ENCODE results near the gene USP37.

The USP37 gene

GRCh38 chr2:218405746-218406208, 162.4 kb downstream of the USP37 start:
- H3K27me3 ChIP-seq (ENCODE audit: insufficient read depth, poor library complexity, severe bottlenecking) = no peaks in the 10 kb centered on the region
- peak in 1 of 2 experiments; percentile 33 for DNase-seq (ENCODE audit: low read depth in 1 of 2, low spot score in 1 of 2)
- TF ChIP-seq GABPA (IDR thresholded peaks at IDR 0.05; ENCODE audit: low read depth) = no peak
- TF ChIP-seq CTCF (IDR thresholded peaks at IDR 0.05; ENCODE audit: insufficient read depth, low read length) = no peak
- no peak for TF ChIP-seq SPI1 (IDR thresholded peaks at IDR 0.05; ENCODE audit: borderline replicate concordance, low read depth)
- TF ChIP-seq POLR2AphosphoS5 (IDR thresholded peaks at IDR 0.05; ENCODE audit: low read depth) = no peak
- no peak for TF ChIP-seq REST (IDR thresholded peaks at IDR 0.05; ENCODE audit: insufficient replicate concordance, low read depth)
- peak overlapping the region; percentile 75 for H3K27ac ChIP-seq (replicated peaks)
- peak overlapping the region; percentile 36 for H3K4me3 ChIP-seq (replicated peaks; ENCODE audit: insufficient read depth, low read length)

- Histone ChIP-seq H3K27ac (replicated peaks) (peak overlapping the region; percentile 75), H3K4me3 (replicated peaks; ENCODE audit: insufficient read depth, low read length) (no peak overlapping the region), H3K27me3 (ENCODE audit: insufficient read depth, poor library complexity, severe bottlenecking) (no peaks in the 10 kb centered on the region)
- TF ChIP-seq CTCF (IDR thresholded peaks at IDR 0.05; ENCODE audit: insufficient read depth, low read length) (no peak), GABPA (IDR thresholded peaks at IDR 0.05; ENCODE audit: low read depth) (no peak), REST (IDR thresholded peaks at IDR 0.05; ENCODE audit: insufficient replicate concordance, low read depth) (no peak), POLR2AphosphoS5 (IDR thresholded peaks at IDR 0.05; ENCODE audit: low read depth) (no peak), SPI1 (IDR thresholded peaks at IDR 0.05; ENCODE audit: borderline replicate concordance, low read depth) (no peak)
- peak in 1 of 2 experiments; percentile 9 for DNase-seq (ENCODE audit: low read depth in 1 of 2, low spot score in 1 of 2)
Observed at GRCh38 chr2:218405086-218405745, 162.9 kb downstream of the USP37 start.

- no peak for TF ChIP-seq CTCF (IDR thresholded peaks at IDR 0.05; ENCODE audit: insufficient read depth, low read length)
- TF ChIP-seq SPI1 (IDR thresholded peaks at IDR 0.05; ENCODE audit: borderline replicate concordance, low read depth) = no peak
- TF ChIP-seq GABPA (IDR thresholded peaks at IDR 0.05; ENCODE audit: low read depth) = no peak
- no peak for TF ChIP-seq REST (IDR thresholded peaks at IDR 0.05; ENCODE audit: insufficient replicate concordance, low read depth)
- no peak for TF ChIP-seq POLR2AphosphoS5 (IDR thresholded peaks at IDR 0.05; ENCODE audit: low read depth)
- no peaks in the 10 kb centered on the region for H3K27me3 ChIP-seq (ENCODE audit: insufficient read depth, poor library complexity, severe bottlenecking)
- DNase-seq (ENCODE audit: low read depth in 1 of 2, low spot score in 1 of 2) = no peak
- H3K27ac ChIP-seq (replicated peaks) = no peak overlapping the region; the same call in 1 of the 2 replicates
- no peak overlapping the region for H3K4me3 ChIP-seq (replicated peaks; ENCODE audit: insufficient read depth, low read length)
Observed at GRCh38 chr2:218404351-218405085, 163.6 kb downstream of the USP37 start.

Measured in HL-60 (cell line).